GM18502 (cell line): Measurements from ENCODE around the gene RXFP2.
A peak's percentile ranks its signal among the peaks of the same experiment; 100 is the strongest.

Source experiments
- ATAC-seq: cut with Tn5 transposase; IDR thresholded peaks from one replicate; pipeline ENCODE4 v1.9.1; 2021; ENCODE audit warnings: mild to moderate bottlenecking; ENCODE audit not compliant: unreplicated experiment, poor library complexity

RXFP2 gene

GRCh38 chr13:31739226-31739625, at the start of gene RXFP2:
Gene RXFP2 (plus strand): TSS chr13:31739526. CDS start chr13:31739613, 87 bp downstream.
- no peak for ATAC-seq

DNA sequence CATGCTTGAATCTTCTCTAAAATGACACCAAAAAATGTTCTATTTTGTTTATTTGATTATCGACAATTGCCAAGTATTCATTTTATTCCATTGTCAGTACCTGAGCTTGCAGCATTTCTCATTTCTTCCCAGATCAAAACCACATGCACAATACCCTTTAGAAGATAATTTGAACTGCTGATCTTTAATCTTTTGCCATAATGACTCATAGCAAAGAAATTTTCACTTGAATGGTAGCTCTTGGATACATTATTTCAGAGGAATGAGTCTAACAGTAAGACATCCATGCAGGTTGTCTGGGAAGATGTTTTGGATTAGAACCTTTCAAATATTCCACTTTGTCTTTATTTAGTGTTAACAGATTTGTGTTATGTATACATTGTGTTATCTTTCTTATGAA, 42.0 kb upstream of the RXFP2 start:
- ATAC-seq: no peak

- ATAC-seq: no peak
Observed at GRCh38 chr13:31699650-31700049, 39.7 kb upstream of the RXFP2 start.

GRCh38 chr13:31703780-31704179, 35.5 kb upstream of the RXFP2 start:
- ATAC-seq: no peak

- ATAC-seq: no peak
Observed at GRCh38 chr13:31706105-31706504, 33.2 kb upstream of the RXFP2 start.

DNA sequence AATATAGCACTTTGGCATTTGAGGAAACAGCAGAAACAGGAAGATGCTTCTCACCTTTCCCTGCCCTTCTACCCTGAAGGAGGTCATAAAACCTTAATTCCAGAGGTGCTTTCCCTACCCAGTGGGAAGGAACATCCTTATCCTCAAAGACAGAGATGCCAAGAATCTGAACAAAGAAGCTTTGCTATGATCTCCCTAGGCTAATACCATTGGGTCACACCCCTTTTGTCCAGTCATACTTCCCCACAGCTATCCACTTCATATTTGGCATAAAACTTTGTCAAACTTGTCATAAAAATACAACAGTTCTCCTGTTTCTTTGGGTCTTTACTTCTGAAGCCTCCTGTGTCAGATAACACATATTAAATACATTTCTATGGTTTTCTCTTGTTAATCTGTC, 21.7 kb upstream of the RXFP2 start:
- no peak for ATAC-seq

- no peak for ATAC-seq
Observed at GRCh38 chr13:31719214-31719613, 20.1 kb upstream of the RXFP2 start.

DNA sequence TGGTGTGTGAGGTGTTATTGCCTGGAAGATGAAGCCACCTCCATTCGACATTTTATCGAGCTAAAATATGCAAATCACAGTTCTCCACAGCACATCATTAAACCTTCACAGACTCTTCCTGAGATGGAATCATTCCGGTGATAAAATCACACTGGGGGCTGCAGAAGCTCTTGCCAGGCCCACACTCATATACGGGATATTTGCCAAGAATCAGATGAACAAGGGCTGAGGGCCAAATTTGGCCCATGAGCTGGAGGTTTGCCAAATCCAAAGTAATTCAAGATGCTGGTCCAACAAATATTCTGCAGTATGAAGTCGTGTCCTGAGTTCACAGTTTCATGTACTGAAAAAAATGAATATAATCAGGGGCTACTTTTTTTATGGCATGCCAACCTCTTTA, 16.7 kb upstream of the RXFP2 start:
- no peak for ATAC-seq

DNA sequence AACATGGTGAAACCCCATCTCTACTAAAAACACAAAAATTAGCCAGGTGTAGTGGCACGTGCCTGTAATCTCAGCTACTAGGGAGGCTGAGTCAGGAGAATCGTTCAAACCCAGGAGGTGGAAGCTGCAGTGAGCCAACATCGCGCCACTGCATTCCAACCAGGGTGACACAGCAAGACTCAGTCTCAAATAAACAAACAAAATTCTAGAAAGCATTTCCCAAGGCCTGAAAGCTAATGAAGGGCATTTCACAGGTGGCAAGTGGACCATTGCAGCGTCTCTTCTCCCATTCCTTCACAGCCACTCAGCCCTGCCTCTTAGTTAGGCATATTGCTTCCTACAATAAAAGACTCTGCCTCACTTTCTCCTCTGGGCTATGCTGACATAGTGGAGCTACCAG, 13.5 kb upstream of the RXFP2 start:
- no peak for ATAC-seq

DNA sequence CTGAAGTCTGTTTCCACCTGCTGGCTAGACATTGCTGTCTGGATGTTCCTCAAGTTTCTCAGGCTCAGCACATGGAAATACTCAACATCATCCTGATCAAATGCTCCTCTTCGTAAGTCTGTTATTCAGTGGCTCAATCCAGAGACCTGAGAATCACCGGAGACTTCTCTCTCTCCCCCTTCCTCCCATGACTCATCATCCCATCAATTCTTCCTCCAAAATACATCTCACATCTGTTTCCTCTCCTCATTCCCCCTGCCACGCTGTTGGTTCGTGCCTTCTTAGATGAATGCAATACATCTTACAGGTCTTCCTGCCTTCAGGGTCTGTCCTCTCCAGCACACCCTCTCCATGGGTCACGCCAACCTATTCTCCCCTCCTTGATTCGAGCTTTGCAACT, 7.4 kb upstream of the RXFP2 start:
- no peak for ATAC-seq

- ATAC-seq: no peak
Observed at GRCh38 chr13:31733066-31733465, 6.3 kb upstream of the RXFP2 start.

DNA sequence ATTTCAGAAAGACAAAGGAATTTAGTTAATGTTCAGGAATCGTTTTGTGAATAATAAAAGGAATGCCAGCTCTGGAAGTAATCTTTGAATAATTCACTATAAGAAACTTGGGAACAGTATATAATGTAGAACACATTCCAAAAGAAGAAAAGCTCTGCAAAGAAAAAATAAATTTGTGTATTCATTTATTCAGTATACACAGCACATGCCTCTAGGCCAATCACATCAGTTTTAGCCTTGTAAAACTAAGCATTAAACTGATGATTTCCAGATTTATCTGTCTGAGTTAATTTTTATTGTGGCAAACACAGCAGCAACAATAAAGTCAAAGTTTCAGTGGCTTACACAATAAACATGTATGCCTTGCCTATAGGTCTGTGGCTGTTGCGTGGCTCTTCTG, 5.7 kb upstream of the RXFP2 start:
- no peak for ATAC-seq

DNA sequence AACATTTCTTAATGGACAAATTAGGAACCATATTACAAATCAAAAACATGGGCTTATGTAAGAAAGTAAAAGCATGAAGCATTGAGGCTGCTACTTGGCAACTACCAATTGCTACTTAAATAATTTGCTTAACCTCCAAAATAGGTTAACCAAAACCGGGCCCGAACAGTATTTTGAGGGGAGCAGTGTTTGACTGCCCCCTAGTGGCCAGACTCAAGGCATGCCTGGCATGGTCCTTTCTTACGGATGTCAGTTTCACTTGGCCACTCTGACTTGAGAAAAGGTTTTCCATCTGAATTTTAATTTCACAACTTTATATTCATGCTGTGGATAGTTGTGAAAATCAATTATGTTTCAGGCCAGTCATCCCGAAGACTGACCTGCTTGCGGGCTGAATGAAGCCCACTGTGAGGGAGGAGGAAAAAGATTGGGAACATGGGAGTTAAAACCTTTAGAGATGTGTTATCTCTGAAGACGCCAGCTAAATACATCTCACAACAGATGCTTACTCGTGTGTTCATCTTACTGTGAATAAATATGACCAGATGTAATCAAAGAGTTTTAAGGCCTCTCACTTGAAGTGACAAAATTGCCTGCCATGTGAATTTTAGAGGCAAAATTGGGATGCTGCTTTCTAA, 2.9 kb downstream of the RXFP2 start:
- peak; percentile 93 for ATAC-seq

DNA sequence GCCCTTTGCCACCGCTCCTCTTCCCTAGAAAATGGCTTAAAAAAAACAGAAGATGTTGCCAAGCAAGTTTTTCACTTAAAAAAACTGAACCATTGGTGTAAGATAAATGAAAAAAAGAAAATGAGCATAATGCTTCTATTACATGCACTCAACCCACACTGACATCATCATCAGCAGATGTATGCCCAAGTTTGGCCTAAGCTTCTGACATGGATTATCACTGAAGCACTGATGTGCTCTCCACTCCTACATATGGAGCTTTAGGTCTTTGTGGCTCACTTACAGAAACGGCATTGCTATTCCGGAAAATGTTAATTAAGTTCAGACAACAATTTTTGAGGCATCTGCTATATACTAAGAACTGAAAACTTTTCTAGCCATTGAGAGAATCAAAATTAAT, 8.0 kb downstream of the RXFP2 start:
- no peak for ATAC-seq

DNA sequence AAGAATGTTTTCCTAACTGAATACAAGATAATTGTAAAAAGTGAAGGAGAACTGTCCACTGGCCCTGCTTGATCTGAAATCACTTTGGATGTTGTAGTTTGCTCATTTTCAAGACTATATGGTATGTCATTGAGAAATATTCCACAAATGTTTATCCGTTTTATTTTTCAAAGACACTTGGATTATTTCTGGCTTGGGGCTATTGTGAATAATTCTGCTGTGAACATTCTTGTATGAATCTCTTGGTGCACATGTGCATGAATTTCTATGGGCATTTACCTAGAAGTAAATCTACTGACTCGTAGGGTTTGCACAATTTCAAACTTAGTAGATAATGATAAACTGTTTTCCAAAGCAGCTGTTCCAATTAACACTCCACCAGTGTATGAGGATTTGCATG, 8.6 kb downstream of the RXFP2 start:
- no peak for ATAC-seq

GRCh38 chr13:31749929-31750328, 10.6 kb downstream of the RXFP2 start:
- ATAC-seq: no peak

DNA sequence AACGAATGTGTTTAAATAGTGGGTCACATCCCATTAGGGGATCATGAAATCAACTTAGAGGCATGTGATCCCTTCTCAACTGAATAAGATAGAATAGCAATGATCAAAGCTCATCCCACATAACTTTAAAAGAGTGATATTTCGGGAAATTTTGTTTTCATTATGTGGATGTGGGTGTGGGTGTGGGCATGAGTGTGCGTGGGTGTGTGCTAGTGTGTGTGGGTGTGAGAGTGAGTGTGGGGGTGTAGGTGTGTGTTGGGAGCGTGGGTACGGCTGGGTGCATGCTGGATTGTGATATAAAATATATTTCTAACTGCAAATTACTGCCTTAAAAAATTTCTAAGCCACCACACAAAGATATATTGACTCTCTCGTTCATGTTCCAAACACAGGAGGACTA, 15.9 kb downstream of the RXFP2 start:
- ATAC-seq: no peak

DNA sequence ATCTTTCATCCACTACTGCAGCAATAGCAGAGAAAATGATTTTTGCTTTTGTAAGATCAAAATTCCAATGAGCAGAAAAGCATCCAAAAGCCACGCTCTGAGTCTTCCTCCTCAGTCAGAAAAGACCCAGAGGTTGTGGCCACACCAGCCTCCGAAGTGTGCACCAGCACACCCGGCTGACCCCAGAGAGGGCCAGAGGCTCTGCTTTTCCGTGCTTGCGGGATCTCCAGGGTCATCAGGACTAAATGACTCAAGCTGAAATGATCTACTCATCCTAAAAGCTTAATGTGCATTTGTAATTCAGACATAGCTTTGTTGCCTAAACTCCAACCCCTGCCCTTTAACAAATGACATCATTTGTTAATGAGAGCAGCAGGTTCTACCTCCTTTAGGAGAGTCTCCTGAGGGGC, 16.5 kb downstream of the RXFP2 start:
- ATAC-seq: no peak

- no peak for ATAC-seq
Observed at GRCh38 chr13:31756346-31756745, 17.0 kb downstream of the RXFP2 start.

DNA sequence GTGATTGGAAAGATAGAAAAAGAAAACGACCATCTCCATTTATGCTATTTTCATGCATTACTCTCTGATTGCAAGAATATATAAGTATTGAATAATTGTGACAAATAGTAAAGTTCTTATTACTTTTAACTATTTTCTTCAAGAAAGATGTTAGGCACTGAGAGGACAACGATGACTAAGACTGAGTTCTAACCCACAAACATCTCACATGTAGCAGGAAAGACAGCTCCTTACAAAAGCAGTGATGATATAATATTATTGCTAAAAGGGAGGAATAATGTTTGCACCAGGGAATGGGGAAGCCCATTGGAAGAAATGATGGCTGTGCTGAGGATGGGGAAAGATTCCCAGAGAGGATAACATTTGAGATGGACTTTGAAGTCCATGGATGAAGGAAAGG, 22.6 kb downstream of the RXFP2 start:
- no peak for ATAC-seq

DNA sequence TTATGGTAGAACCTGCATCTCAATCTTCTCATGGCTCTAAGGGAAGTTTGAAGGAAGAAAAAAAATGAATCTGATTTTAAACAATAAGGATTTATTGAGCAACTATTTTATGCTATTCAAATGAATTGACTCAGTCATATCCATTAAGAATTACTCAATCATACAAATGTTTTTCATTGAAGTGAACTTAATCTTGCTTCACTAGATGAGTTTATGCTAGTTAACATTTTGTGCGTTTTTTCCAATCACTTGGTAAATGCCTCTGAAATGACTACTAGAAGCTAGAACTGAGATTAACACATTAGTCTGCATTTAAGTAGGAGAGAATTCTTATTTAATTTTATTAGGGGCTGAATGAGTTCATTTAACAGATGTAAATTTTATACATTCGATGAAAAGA, 25.2 kb downstream of the RXFP2 start:
- ATAC-seq: no peak

- ATAC-seq: no peak
Observed at GRCh38 chr13:31765138-31765785, 25.9 kb downstream of the RXFP2 start.
